IMR-90 (cell line): ENCODE data around the gene SLC25A11. TPM values are rescaled to one million over a fixed set of nuclear protein-coding genes. Genes with fewer than 3 reads are reported as not detected.

Source experiments
- ATAC-seq: fragments of 200-7000 bp; cut with Tn5 transposase; 2 replicates; pipeline ENCODE4 v1.9.1; 2020; ENCODE audit warnings: low read depth, mild to moderate bottlenecking, moderate library complexity
- BruUV-seq: library from RNA; stranded (reverse); fragments of 400-500 nt; replicated peaks from 2 replicates; lab custom pipeline; 2021; lab: Mats Ljungman, UMichigan
- CTCF ChIA-PET: fragments of 300-600 bp; formaldehyde crosslinking; extraction: SDS; loops from one replicate; lab custom pipeline; 2021; ENCODE audit warnings: antibody characterized with exemption; lab: Yijun Ruan, JAX
- POLR2A ChIA-PET: fragments of 300-600 bp; sonication (Branson Sonifier 250); formaldehyde crosslinking; loops from one replicate; lab custom pipeline; 2022; ENCODE audit warnings: antibody characterized with exemption; ENCODE audit not compliant: unreplicated experiment; lab: Charles Lee
- DNase-seq: peaks from one replicate; pipeline ENCODE4 v3.0.0; 2013
- H2AFZ ChIP-seq: replicated peaks from 2 replicates; pipeline ENCODE3; 2013; ENCODE audit warnings: low read length, mild to moderate bottlenecking; ENCODE audit not compliant: poor library complexity
- H2AK5ac ChIP-seq: 2 replicates; pipeline ENCODE4 v1.6.1; 2013; ENCODE audit warnings: low read depth, low read length, inconsistent platforms
- H2AK9ac ChIP-seq: replicated peaks from 2 replicates; pipeline ENCODE3; 2013; ENCODE audit warnings: mild to moderate bottlenecking, low read depth, low read length, moderate library complexity; ENCODE audit not compliant: poor library complexity
- H2BK120ac ChIP-seq: 2 replicates; pipeline ENCODE4 v1.6.1; 2013; ENCODE audit warnings: low read depth, low read length, inconsistent platforms
- H2BK15ac ChIP-seq: 3 replicates; pipeline ENCODE4 v1.6.1; 2013; ENCODE audit warnings: low read depth, low read length, inconsistent platforms
- H2BK20ac ChIP-seq: 2 replicates; pipeline ENCODE4 v1.6.1; 2013; ENCODE audit warnings: low read depth, mild to moderate bottlenecking, inconsistent platforms, low read length, moderate library complexity
- H2BK5ac ChIP-seq: 2 replicates; pipeline ENCODE4 v1.6.1; 2013; ENCODE audit warnings: mild to moderate bottlenecking, low read depth, low read length, inconsistent platforms; ENCODE audit not compliant: poor library complexity, severe bottlenecking
- H3K14ac ChIP-seq: replicated peaks from 2 replicates; pipeline ENCODE4 v1.6.1; 2013; ENCODE audit warnings: low read depth, low read length, inconsistent platforms
- H3K18ac ChIP-seq: 2 replicates; pipeline ENCODE4 v1.6.1; 2013; ENCODE audit warnings: low read depth, low read length, control low read depth
- H3K23ac ChIP-seq: 2 replicates; pipeline ENCODE4 v1.6.1; 2013; ENCODE audit warnings: low read depth, low read length, inconsistent platforms
- H3K27ac ChIP-seq: 2 replicates; pipeline ENCODE4 v1.5.1; 2013; ENCODE audit warnings: mild to moderate bottlenecking, control low read depth, low read length; ENCODE audit not compliant: insufficient read depth
- H3K27me3 ChIP-seq: 2 replicates; pipeline ENCODE4 v1.6.1; 2013; ENCODE audit warnings: low read length; ENCODE audit not compliant: control insufficient read depth, insufficient read depth
- H3K36me3 ChIP-seq: 2 replicates; pipeline ENCODE4 v1.6.1; 2013; ENCODE audit warnings: low read length, mixed read lengths; ENCODE audit not compliant: control insufficient read depth, insufficient read depth
- H3K4ac ChIP-seq: 2 replicates; pipeline ENCODE4 v1.6.1; 2013; ENCODE audit warnings: low read depth, low read length, inconsistent platforms
- H3K4me1 ChIP-seq: 2 replicates; pipeline ENCODE4 v1.6.1; 2013; ENCODE audit warnings: low read length, mixed read lengths; ENCODE audit not compliant: control insufficient read depth, insufficient read depth
- H3K4me2 ChIP-seq: 2 replicates; pipeline ENCODE4 v1.6.1; 2013; ENCODE audit warnings: low read depth, mild to moderate bottlenecking, control low read depth, low read length, moderate library complexity
- H3K4me3 ChIP-seq: 2 replicates; pipeline ENCODE4 v1.5.1; 2013; ENCODE audit warnings: low read depth, mild to moderate bottlenecking, control low read depth, low read length, moderate library complexity; ENCODE audit not compliant: insufficient read depth
- H3K56ac ChIP-seq: 2 replicates; pipeline ENCODE4 v1.6.1; 2013; ENCODE audit warnings: low read length, inconsistent platforms; ENCODE audit not compliant: insufficient read depth; ENCODE audit errors: extremely low read depth
- H3K79me1 ChIP-seq, 2 experiments: 2 replicates each; pipeline ENCODE4 v1.6.1; 2013; ENCODE audit warnings: low read length in 2 of 2, inconsistent platforms in 1 of 2, low read depth in 1 of 2
- H3K9ac ChIP-seq: 2 replicates; pipeline ENCODE4 v1.6.1; 2013; ENCODE audit warnings: low read depth, low read length, control low read depth
- H3K9me1 ChIP-seq: 2 replicates; pipeline ENCODE4 v1.6.1; 2013; ENCODE audit warnings: low read length, inconsistent platforms; ENCODE audit not compliant: insufficient read depth
- H3K9me3 ChIP-seq: 2 replicates; pipeline ENCODE4 v1.6.1; 2013; ENCODE audit warnings: low read length; ENCODE audit not compliant: control insufficient read depth, insufficient read depth
- H4K20me1 ChIP-seq: 2 replicates; pipeline ENCODE4 v1.6.1; 2013; ENCODE audit warnings: low read length, inconsistent platforms; ENCODE audit not compliant: insufficient read depth
- H4K5ac ChIP-seq: 2 replicates; pipeline ENCODE4 v1.6.1; 2013; ENCODE audit warnings: mild to moderate bottlenecking, low read depth, low read length, control low read depth
- H4K8ac ChIP-seq, 2 experiments: 2 replicates each; pipeline ENCODE4 v1.6.1; 2013; ENCODE audit warnings: low read depth in 2 of 2, low read length in 2 of 2, control low read depth in 1 of 2, inconsistent platforms in 1 of 2
- H4K91ac ChIP-seq: 2 replicates; pipeline ENCODE4 v1.6.1; 2013; ENCODE audit warnings: low read depth, low read length, inconsistent platforms; ENCODE audit not compliant: insufficient read depth
- BHLHE40 ChIP-seq: fragments of 150-350 bp; IDR thresholded peaks from 2 replicates; pipeline ENCODE4 v1.6.1; 2016; ENCODE audit warnings: mild to moderate bottlenecking, low read depth, low read length
- CEBPB ChIP-seq: IDR thresholded peaks from 2 replicates; pipeline ENCODE4 v1.6.1; 2012; ENCODE audit warnings: low read depth, low read length, improper control_type of control experiment
- CHD1 ChIP-seq: IDR thresholded peaks from 2 replicates; pipeline ENCODE4 v1.6.1; 2012; ENCODE audit warnings: low read depth, low read length, improper control_type of control experiment
- CTCF ChIP-seq: conservative IDR thresholded peaks from 2 replicates; pipeline ENCODE4 v1.5.1; 2012; ENCODE audit warnings: mild to moderate bottlenecking, low read depth, low read length, improper control_type of control experiment
- ELK1 ChIP-seq: fragments of 150-350 bp; IDR thresholded peaks from 2 replicates; pipeline ENCODE4 v1.6.1; 2016; ENCODE audit warnings: low read depth, mild to moderate bottlenecking, low read length, moderate library complexity, borderline replicate concordance
- MXI1 ChIP-seq: IDR thresholded peaks from 2 replicates; pipeline ENCODE4 v1.6.1; 2012; ENCODE audit warnings: low read depth, mild to moderate bottlenecking, low read length, moderate library complexity, borderline replicate concordance
- POLR2A ChIP-seq: IDR thresholded peaks from 2 replicates; pipeline ENCODE4 v1.6.1; 2012; ENCODE audit warnings: mild to moderate bottlenecking, low read depth, low read length
- RCOR1 ChIP-seq: IDR thresholded peaks from 2 replicates; pipeline ENCODE4 v1.6.1; 2012; ENCODE audit warnings: mild to moderate bottlenecking, low read length, improper control_type of control experiment; ENCODE audit not compliant: insufficient replicate concordance
- WGBS, 2 experiments: methylation state at CpG; one replicate each; pipeline versions ENCODE4 v1.1.5 to v1.1.7; 2013; ENCODE audit warnings: missing lambda C conversion rate in 2 of 2; ENCODE audit not compliant: insufficient read length in 1 of 2; ENCODE audit errors: extremely low coverage in 2 of 2; 5-methylcytosine and 5-hydroxymethylcytosine counted together
- dilution Hi-C: fragments of 300-500 bp; cut with HindIII; formaldehyde crosslinking; loops from one replicate; pipeline ENCODE4 v1.14.3; 2018; ENCODE audit warnings: low sequenced_read_pairs; ENCODE audit not compliant: unreplicated experiment
- in situ Hi-C: fragments of 300-500 bp; cut with MboI; formaldehyde crosslinking; loops from 3 replicates; pipeline ENCODE4 v1.14.3; 2019; ENCODE audit warnings: low sequenced_read_pairs, inconsistent platforms, mixed read lengths
- intact Hi-C: fragments of 100-400 bp; cut with micrococcal nuclease; formaldehyde crosslinking; loops from 2 replicates; pipeline ENCODE4 v1.10.0; 2022
- polyA plus RNA-seq, 3 experiments: library from polyadenylated mRNA; depleted of rRNA; stranded (reverse); fragments of >200 nt; gene quantifications; 2 replicates each; pipeline ENCODE4 v1.2.3, GENCODE V29; 2012; ENCODE audit warnings: low replicate concordance in 1 of 3
- total RNA-seq: library from RNA; depleted of rRNA; stranded (reverse); fragments of >200 nt; gene quantifications from 2 replicates; pipeline ENCODE4 v1.2.3, GENCODE V29; 2012

SLC25A11 gene
- total and polyA plus RNA-seq, 2 of the 4 experiments (the other 2 are of a cell fraction): 35.0 to 62.2 TPM

GRCh38 chr17:4956493-4957061 is 16.7 kb upstream of the SLC25A11 start:
- peak overlapping the region; percentile 50 for H2AK9ac ChIP-seq
- H3K79me1 ChIP-seq: peaks cover 5 to 20% of the 10 kb centered on the region in 2 experiments; a peak in 3 of 4 replicates
- no peak overlapping the region for H3K4me2 ChIP-seq
- no peak overlapping the region for H3K27ac ChIP-seq
- H3K9ac ChIP-seq: no peak overlapping the region
- H2AFZ ChIP-seq: no peak overlapping the region
- H4K20me1 ChIP-seq: no peaks in the 10 kb centered on the region
- H3K23ac ChIP-seq: no peak overlapping the region
- H3K4ac ChIP-seq: no peak overlapping the region
- no peak overlapping the region for H2BK15ac ChIP-seq
- H2BK120ac ChIP-seq: no peak overlapping the region
- no peak overlapping the region for H4K5ac ChIP-seq
- no peak overlapping the region for H3K14ac ChIP-seq
- H3K18ac ChIP-seq: no peak overlapping the region
- in situ Hi-C loops: no loop called here
- no peaks in the 10 kb centered on the region for H3K9me3 ChIP-seq
- H3K36me3 ChIP-seq: peaks cover 18% of the 10 kb centered on the region
- no peak overlapping the region for H2AK5ac ChIP-seq
- no peak overlapping the region for H2BK20ac ChIP-seq
- CTCF ChIA-PET: no interaction called here
- ATAC-seq: no peak
- no peak for DNase-seq
- H3K9me1 ChIP-seq: peaks cover 15% of the 10 kb centered on the region; the same call in 1 of the 2 replicates
- TF ChIP-seq POLR2A (no peak), ELK1 (no peak), BHLHE40 (no peak), RCOR1 (no peak), CTCF (peak; percentile 10; the same call in 1 of the 2 replicates), MXI1 (no peak), CHD1 (no peak), CEBPB (no peak)
- BruUV-seq: no TSS peak
- H4K8ac ChIP-seq: no peak overlapping the region
- no peak overlapping the region for H2BK5ac ChIP-seq
- H3K4me1 ChIP-seq: peaks cover 15% of the 10 kb centered on the region
- no peak overlapping the region for H3K4me3 ChIP-seq
- 100% methylated on average over 3 of the region's 10 CpGs; no CpG with 5 or more reads in 1 of the 2 experiments for WGBS, 2 experiments
- H4K91ac ChIP-seq: no peak overlapping the region
- no peaks in the 10 kb centered on the region for H3K27me3 ChIP-seq
- no peak overlapping the region for H3K56ac ChIP-seq
- intact Hi-C loops: no loop called here
- dilution Hi-C loops: no loop called here
- POLR2A ChIA-PET: no interaction called here
